Measurements from ENCODE around the gene CCND2.

CCND2 gene

GRCh38 chr12:4279198-4279690 is 5.7 kb downstream of the CCND2 start:
- H3K4me3 ChIP-seq (ENCODE audit: low read depth, low read length), result no peak overlapping the region
- H3K27ac ChIP-seq (ENCODE audit: extremely low read depth, low read depth, low read length), result no peak overlapping the region
- H3K9me3 ChIP-seq (ENCODE audit: control insufficient read depth, insufficient read depth, low read depth, low read length), result no peaks in the 10 kb centered on the region
- ChIA-PET CTCF (interaction anchor here (0.8 to 4.4 kb wide), 6 partner anchors 11 to 394 kb away, joined by 3 to 86 read pairs (median 22); no protein-coding TSS in a partner anchor), POLR2A (no interaction called here)
- H3K36me3 ChIP-seq (ENCODE audit: control insufficient read depth in 2 of 2, insufficient read depth in 1 of 2, low read length in 2 of 2), result peaks cover 20 to 82% of the 10 kb centered on the region in 2 experiments
- TF ChIP-seq HOXD13 (CRISPR knock-in tag; IDR thresholded peaks at IDR 0.05; ENCODE audit: borderline replicate concordance), result no peak
- TF ChIP-seq ZNF600 (tag by site-specific recombination; IDR thresholded peaks at IDR 0.05), result no peak
- no peak for TF ChIP-seq AEBP2 (tag by site-specific recombination; IDR thresholded peaks at IDR 0.05; ENCODE audit: borderline replicate concordance)
- no peak for TF ChIP-seq YY2 (tag by site-specific recombination; IDR thresholded peaks at IDR 0.05)
- TF ChIP-seq ZNF585B (tag by site-specific recombination; IDR thresholded peaks at IDR 0.05), result no peak
- no peak for TF ChIP-seq ZNF76 (tag by site-specific recombination; IDR thresholded peaks at IDR 0.05; ENCODE audit: borderline replicate concordance, low read depth)
- TF ChIP-seq ZNF341 (tag by site-specific recombination; IDR thresholded peaks at IDR 0.05; ENCODE audit: low read depth), result no peak
- TF ChIP-seq, protein P1, sequence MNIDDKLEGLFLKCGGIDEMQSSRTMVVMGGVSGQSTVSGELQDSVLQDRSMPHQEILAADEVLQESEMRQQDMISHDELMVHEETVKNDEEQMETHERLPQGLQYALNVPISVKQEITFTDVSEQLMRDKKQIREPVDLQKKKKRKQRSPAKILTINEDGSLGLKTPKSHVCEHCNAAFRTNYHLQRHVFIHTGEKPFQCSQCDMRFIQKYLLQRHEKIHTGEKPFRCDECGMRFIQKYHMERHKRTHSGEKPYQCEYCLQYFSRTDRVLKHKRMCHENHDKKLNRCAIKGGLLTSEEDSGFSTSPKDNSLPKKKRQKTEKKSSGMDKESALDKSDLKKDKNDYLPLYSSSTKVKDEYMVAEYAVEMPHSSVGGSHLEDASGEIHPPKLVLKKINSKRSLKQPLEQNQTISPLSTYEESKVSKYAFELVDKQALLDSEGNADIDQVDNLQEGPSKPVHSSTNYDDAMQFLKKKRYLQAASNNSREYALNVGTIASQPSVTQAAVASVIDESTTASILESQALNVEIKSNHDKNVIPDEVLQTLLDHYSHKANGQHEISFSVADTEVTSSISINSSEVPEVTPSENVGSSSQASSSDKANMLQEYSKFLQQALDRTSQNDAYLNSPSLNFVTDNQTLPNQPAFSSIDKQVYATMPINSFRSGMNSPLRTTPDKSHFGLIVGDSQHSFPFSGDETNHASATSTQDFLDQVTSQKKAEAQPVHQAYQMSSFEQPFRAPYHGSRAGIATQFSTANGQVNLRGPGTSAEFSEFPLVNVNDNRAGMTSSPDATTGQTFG (tag by site-specific recombination; IDR thresholded peaks at IDR 0.05; ENCODE audit: borderline replicate concordance), result no peak
- H3K4me1 ChIP-seq (ENCODE audit: control insufficient read depth, insufficient read depth, low read length), result peaks cover 6% of the 10 kb centered on the region

GRCh38 chr12:4280351-4281163 is 7.0 kb downstream of the CCND2 start:
- peaks cover 6% of the 10 kb centered on the region for H3K4me1 ChIP-seq (ENCODE audit: control insufficient read depth, insufficient read depth, low read length)
- no peak overlapping the region for H3K4me3 ChIP-seq (ENCODE audit: low read depth, low read length)
- H3K27ac ChIP-seq (ENCODE audit: extremely low read depth, low read depth, low read length), result no peak overlapping the region
- peaks cover 25 to 94% of the 10 kb centered on the region in 2 experiments for H3K36me3 ChIP-seq (ENCODE audit: control insufficient read depth in 2 of 2, insufficient read depth in 1 of 2, low read length in 2 of 2)
- CTCF ChIA-PET, result interaction anchor here (1.1 kb wide), 1 partner anchor 140 kb away, joined by 4 read pairs; no protein-coding TSS in a partner anchor
- POLR2A ChIA-PET, result no interaction called here
- TF ChIP-seq ZNF571 (tag by site-specific recombination; IDR thresholded peaks at IDR 0.05) (no peak), ZNF624 (tag by site-specific recombination; IDR thresholded peaks at IDR 0.05) (no peak), BCL11B (tag by site-specific recombination; IDR thresholded peaks at IDR 0.05; ENCODE audit: low read depth) (peak; percentile 66; the same call in 1 of the 2 replicates), ZNF266 (tag by site-specific recombination; IDR thresholded peaks at IDR 0.05; ENCODE audit: low read depth) (no peak)
- H3K9me3 ChIP-seq (ENCODE audit: control insufficient read depth, insufficient read depth, low read depth, low read length), result no peaks in the 10 kb centered on the region

GRCh38 chr12:4281173-4281654 is 7.7 kb downstream of the CCND2 start:
- Histone ChIP-seq H3K4me1 (ENCODE audit: control insufficient read depth, insufficient read depth, low read length) (peaks cover 6% of the 10 kb centered on the region), H3K4me3 (ENCODE audit: low read depth, low read length) (no peak overlapping the region), H3K27ac (ENCODE audit: extremely low read depth, low read depth, low read length) (no peak overlapping the region), H3K9me3 (ENCODE audit: control insufficient read depth, insufficient read depth, low read depth, low read length) (no peaks in the 10 kb centered on the region), H3K36me3 (ENCODE audit: control insufficient read depth in 2 of 2, insufficient read depth in 1 of 2, low read length in 2 of 2) (peaks cover 29 to 96% of the 10 kb centered on the region in 2 experiments)
- ChIA-PET CTCF (interaction anchor here (0.6 to 1.1 kb wide), 2 partner anchors 139 to 1625 kb away, joined by 3 to 4 read pairs; no protein-coding TSS in a partner anchor), POLR2A (no interaction called here)
- TF ChIP-seq ZNF112 (tag by site-specific recombination; IDR thresholded peaks at IDR 0.05) (no peak), ZNF629 (tag by site-specific recombination; IDR thresholded peaks at IDR 0.05) (no peak), ZNF248 (tag by site-specific recombination; IDR thresholded peaks at IDR 0.05) (no peak), ATF2 (tag by site-specific recombination; IDR thresholded peaks at IDR 0.05; ENCODE audit: low read depth) (no peak), ZNF24 (tag by site-specific recombination; IDR thresholded peaks at IDR 0.05) (no peak), ZSCAN23 (tag by site-specific recombination; IDR thresholded peaks at IDR 0.05) (no peak), AEBP2 (tag by site-specific recombination; IDR thresholded peaks at IDR 0.05; ENCODE audit: borderline replicate concordance) (no peak), ZNF391 (tag by site-specific recombination; IDR thresholded peaks at IDR 0.05; ENCODE audit: borderline replicate concordance, low read depth) (no peak)

All from HEK293 (cell line).